ENCODE results near the gene VTI1A. TPM values are rescaled to one million over a fixed set of nuclear protein-coding genes. Genes with fewer than 3 reads are reported as not detected.

The VTI1A gene
- total RNA-seq, 3 donors from 2014 or later (not counting 1 experiment from before 2014, with no cell fraction given) = 62.6 to 77.6 (median 68.2) TPM

DNA sequence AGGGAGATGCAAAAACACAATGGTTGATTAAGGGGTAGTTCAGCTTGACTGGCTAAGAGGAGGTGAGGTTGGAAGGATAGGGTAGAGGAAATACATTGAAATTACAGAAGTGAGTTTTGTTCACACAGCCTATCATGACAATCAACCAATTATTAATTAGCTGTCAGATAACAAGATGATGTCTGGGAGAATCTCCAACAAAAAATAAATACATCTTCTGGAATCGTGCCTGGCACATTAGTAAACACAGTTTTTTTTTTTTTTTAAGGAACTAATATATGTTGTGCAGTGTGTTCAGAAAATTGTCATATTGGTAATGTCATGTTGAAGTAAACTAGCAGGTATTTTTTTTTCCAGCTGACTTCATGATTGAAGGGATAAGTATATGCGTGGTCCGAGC lies 171.8 kb downstream of the VTI1A start:
- no peak for DNase-seq
- ATAC-seq = no peak
- TF ChIP-seq, protein P1, sequence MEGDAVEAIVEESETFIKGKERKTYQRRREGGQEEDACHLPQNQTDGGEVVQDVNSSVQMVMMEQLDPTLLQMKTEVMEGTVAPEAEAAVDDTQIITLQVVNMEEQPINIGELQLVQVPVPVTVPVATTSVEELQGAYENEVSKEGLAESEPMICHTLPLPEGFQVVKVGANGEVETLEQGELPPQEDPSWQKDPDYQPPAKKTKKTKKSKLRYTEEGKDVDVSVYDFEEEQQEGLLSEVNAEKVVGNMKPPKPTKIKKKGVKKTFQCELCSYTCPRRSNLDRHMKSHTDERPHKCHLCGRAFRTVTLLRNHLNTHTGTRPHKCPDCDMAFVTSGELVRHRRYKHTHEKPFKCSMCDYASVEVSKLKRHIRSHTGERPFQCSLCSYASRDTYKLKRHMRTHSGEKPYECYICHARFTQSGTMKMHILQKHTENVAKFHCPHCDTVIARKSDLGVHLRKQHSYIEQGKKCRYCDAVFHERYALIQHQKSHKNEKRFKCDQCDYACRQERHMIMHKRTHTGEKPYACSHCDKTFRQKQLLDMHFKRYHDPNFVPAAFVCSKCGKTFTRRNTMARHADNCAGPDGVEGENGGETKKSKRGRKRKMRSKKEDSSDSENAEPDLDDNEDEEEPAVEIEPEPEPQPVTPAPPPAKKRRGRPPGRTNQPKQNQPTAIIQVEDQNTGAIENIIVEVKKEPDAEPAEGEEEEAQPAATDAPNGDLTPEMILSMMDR (IDR thresholded peaks at IDR 0.05) = no peak
- Histone ChIP-seq H3K4me3 (ENCODE audit: low read length) (no peak overlapping the region), H3K36me3 (ENCODE audit: control insufficient read depth, insufficient read depth, low read length) (no peaks in the 10 kb centered on the region), H3K9me3 (ENCODE audit: control insufficient read depth, insufficient read depth, low read length) (no peaks in the 10 kb centered on the region), H3K4me1 (ENCODE audit: control insufficient read depth, insufficient read depth, low read length) (no peaks in the 10 kb centered on the region), H3K27ac (ENCODE audit: low read length) (no peak overlapping the region), H3K27me3 (ENCODE audit: control insufficient read depth, insufficient read depth, low read length) (no peaks in the 10 kb centered on the region)
- H3K36me3 Mint-ChIP-seq = no peaks in the 10 kb centered on the region
- WGBS (ENCODE audit: insufficient coverage) = 100% methylated on average over 2 of the region's 3 CpGs
- no peak overlapping the region for H3K27ac Mint-ChIP-seq
- intact Hi-C loops (cut with micrococcal nuclease) = no loop called here
- H3K4me3 Mint-ChIP-seq = no peak overlapping the region
- no peaks in the 10 kb centered on the region for H3K27me3 Mint-ChIP-seq (ENCODE audit: low read depth in 2 of 2)
- no peaks in the 10 kb centered on the region for H3K4me1 Mint-ChIP-seq
- H3K9me3 Mint-ChIP-seq = peaks cover 0 to 2% of the 10 kb centered on the region in 2 donors

DNA sequence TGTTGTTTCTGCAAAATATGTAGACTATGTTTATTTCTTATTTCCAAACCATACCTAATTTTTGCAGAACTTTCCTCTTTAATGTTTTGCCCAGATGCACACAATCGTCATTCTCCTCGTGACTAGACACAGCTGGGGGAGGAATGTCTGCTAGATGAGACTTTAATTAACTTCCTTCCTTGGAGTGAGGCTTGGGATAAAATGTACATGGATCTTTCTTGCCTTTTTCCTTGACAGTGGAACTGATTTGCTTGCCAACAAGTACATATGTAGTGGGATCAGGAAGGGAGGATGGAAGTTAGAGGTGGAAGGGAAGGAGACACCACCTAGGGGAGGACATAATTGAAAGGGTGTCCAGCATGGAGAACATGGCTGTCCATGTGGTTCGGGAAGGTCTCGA lies 172.5 kb downstream of the VTI1A start:
- Mint-ChIP-seq H3K4me3 (no peak overlapping the region), H3K27ac (no peak overlapping the region), H3K36me3 (no peaks in the 10 kb centered on the region), H3K9me3 (peaks cover 0 to 2% of the 10 kb centered on the region in 2 donors), H3K4me1 (no peaks in the 10 kb centered on the region), H3K27me3 (ENCODE audit: low read depth in 2 of 2) (no peaks in the 10 kb centered on the region)
- WGBS (ENCODE audit: insufficient coverage) = 97% methylated on average over 4 of the region's 4 CpGs
- TF ChIP-seq, protein P1 (IDR thresholded peaks at IDR 0.05) = no peak
- ATAC-seq (no peak), DNase-seq (no peak)
- Histone ChIP-seq H3K4me3 (ENCODE audit: low read length) (no peak overlapping the region), H3K36me3 (ENCODE audit: control insufficient read depth, insufficient read depth, low read length) (no peaks in the 10 kb centered on the region), H3K4me1 (ENCODE audit: control insufficient read depth, insufficient read depth, low read length) (no peaks in the 10 kb centered on the region), H3K27me3 (ENCODE audit: control insufficient read depth, insufficient read depth, low read length) (no peaks in the 10 kb centered on the region), H3K9me3 (ENCODE audit: control insufficient read depth, insufficient read depth, low read length) (no peaks in the 10 kb centered on the region), H3K27ac (ENCODE audit: low read length) (no peak overlapping the region)
- intact Hi-C loops (cut with micrococcal nuclease) = no loop called here

DNA sequence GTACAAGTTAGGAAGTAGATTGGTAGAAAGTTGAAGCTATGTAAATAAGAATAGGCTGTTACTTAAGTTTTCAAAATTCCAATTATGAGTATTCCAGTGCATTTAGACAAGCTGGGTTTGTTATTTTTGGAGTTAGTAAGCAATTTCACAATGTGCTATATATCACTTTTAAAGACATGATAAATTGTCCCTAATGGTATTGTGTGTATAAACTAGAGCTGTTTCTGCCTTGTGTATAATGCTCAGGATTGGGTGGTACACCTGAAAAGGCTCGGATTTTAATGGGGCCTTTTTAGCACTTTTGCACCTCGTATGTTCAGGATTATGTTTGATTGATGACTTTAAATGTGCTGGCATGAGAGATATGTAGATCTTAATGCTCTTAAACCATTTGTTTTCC lies 175.8 kb downstream of the VTI1A start:
- ATAC-seq = no peak
- no peaks in the 10 kb centered on the region for H3K4me1 ChIP-seq (ENCODE audit: control insufficient read depth, insufficient read depth, low read length)
- no peak overlapping the region for H3K4me3 ChIP-seq (ENCODE audit: low read length)
- TF ChIP-seq, protein P1 (IDR thresholded peaks at IDR 0.05) = no peak
- Mint-ChIP-seq H3K36me3 (no peaks in the 10 kb centered on the region), H3K27me3 (ENCODE audit: low read depth in 2 of 2) (no peaks in the 10 kb centered on the region), H3K9me3 (no peaks in the 10 kb centered on the region), H3K27ac (no peak overlapping the region), H3K4me3 (no peak overlapping the region), H3K4me1 (no peaks in the 10 kb centered on the region)
- no peak overlapping the region for H3K27ac ChIP-seq (ENCODE audit: low read length)
- H3K36me3 ChIP-seq (ENCODE audit: control insufficient read depth, insufficient read depth, low read length) = no peaks in the 10 kb centered on the region
- no peaks in the 10 kb centered on the region for H3K27me3 ChIP-seq (ENCODE audit: control insufficient read depth, insufficient read depth, low read length)
- no peak for DNase-seq
- H3K9me3 ChIP-seq (ENCODE audit: control insufficient read depth, insufficient read depth, low read length) = no peaks in the 10 kb centered on the region
- intact Hi-C loops (cut with micrococcal nuclease) = no loop called here
- 75% methylated on average over 1 of the region's 2 CpGs for WGBS (ENCODE audit: insufficient coverage)

DNA sequence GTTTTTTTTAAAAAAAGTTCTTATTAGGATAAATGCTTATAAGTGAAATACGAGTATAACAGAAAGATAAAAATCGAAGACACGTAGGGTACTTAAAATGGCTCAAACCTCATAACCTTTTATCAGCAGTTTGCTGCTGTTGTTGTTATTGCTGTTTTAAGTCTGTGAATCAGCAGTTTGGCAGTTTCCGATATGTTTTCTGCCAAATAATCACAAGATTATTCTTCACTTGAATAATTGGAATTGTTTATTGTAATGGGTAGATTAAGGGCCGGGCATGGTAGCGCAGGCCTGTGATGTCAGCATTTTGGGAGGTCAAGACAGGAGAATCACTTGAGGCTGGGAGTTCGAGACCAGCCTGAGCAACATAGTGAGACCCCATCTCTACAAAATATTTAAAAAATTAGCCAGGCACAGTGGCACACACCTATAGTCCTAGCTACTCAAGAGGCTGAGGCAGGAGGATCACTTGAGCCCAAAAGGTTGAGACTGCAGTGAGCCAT lies 177.6 kb downstream of the VTI1A start:
- Mint-ChIP-seq H3K4me1 (no peaks in the 10 kb centered on the region), H3K9me3 (no peaks in the 10 kb centered on the region), H3K27me3 (ENCODE audit: low read depth in 2 of 2) (no peaks in the 10 kb centered on the region), H3K36me3 (no peaks in the 10 kb centered on the region), H3K4me3 (no peak overlapping the region), H3K27ac (no peak overlapping the region)
- no peak overlapping the region for H3K4me3 ChIP-seq (ENCODE audit: low read length)
- intact Hi-C loops (cut with micrococcal nuclease) = no loop called here
- TF ChIP-seq, protein P1 (IDR thresholded peaks at IDR 0.05) = no peak
- no peak for DNase-seq
- ATAC-seq = no peak
- 100% methylated on average over 4 of the region's 7 CpGs for WGBS (ENCODE audit: insufficient coverage)
- no peaks in the 10 kb centered on the region for H3K9me3 ChIP-seq (ENCODE audit: control insufficient read depth, insufficient read depth, low read length)
- no peaks in the 10 kb centered on the region for H3K36me3 ChIP-seq (ENCODE audit: control insufficient read depth, insufficient read depth, low read length)
- H3K4me1 ChIP-seq (ENCODE audit: control insufficient read depth, insufficient read depth, low read length) = no peaks in the 10 kb centered on the region
- no peak overlapping the region for H3K27ac ChIP-seq (ENCODE audit: low read length)
- H3K27me3 ChIP-seq (ENCODE audit: control insufficient read depth, insufficient read depth, low read length) = no peaks in the 10 kb centered on the region
